GM08714 (cell line): ENCODE results near the gene KIF6.

Experiments used
- H3K4me3 ChIP-seq: fragments of 200-500 bp; sonication (Bioruptor generic); 2 replicates; pipeline ENCODE4 v1.5.1; 2014; ENCODE audit warnings: mild to moderate bottlenecking, low read length, inconsistent platforms
- ZNF274 ChIP-seq: IDR thresholded peaks from 2 replicates; pipeline ENCODE4 v1.6.1; 2012; ENCODE audit warnings: mild to moderate bottlenecking, low read depth, low read length

The KIF6 gene

DNA sequence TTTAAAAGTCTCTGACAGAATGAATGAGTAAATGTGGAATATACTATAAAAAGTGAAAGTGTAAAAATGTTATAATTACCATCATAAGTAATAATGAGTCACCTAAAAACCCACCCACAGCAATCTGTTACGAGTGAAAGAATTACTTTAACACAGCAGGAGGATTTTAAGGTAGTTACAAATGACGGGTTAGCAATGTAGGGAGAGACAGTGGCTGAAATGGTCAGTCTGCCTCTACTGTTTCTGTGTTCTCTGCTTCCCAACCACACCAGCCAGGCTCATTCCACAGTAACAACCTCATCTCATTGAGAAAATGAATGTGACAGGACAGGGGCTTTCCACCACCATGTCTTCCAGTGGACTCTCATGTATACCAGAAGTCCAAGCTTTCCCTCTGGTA lies 278.3 kb downstream of the KIF6 start:
- TF ChIP-seq ZNF274 = no peak
- H3K4me3 ChIP-seq = no peak overlapping the region

DNA sequence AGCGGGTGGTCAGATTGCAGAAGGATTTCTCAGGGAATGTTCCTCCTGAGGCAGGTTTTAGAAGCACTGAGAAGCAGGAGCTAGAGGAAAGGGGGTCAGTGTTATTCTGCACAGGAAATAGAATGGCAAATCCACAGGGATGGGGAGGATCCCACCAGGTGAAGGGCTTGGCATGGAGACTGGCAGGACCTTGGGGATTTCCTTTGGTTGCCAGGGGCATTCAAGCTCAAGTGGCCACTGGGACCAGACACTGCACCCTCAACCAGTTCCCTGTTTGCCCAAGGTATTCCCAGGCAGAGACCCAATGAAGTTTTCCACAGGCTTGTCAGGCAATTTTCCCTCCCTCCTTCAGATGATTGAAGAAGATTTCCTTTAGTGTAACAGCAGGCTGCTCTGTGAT lies 279.5 kb downstream of the KIF6 start:
- H3K4me3 ChIP-seq = no peak overlapping the region
- TF ChIP-seq ZNF274 = no peak

DNA sequence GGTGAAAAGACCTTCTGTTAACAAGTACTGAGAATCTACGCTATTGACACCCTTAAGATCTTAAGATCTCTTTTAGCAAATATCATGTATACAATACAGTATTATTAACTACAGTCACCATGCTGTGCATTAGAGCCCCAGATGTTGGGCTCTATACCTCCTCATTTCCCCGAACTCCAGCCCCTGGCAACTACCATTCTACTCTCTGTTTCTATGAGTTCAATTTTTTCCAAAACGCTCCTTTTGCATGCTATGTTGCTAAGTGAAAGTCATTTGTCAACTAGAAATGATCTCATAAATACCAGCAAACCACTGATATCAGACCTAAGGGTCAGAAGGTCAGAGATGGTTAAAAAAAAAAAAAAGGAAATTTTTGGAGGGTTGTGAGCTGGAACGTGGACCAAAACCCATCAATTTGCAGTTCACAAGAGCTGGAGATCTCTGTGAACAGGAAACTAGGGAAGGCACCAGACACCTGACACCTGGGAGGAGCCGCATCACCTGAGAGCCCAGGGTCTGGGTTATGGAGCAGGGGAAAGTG lies 280.7 kb downstream of the KIF6 start:
- H3K4me3 ChIP-seq = no peak overlapping the region
- no peak for TF ChIP-seq ZNF274

DNA sequence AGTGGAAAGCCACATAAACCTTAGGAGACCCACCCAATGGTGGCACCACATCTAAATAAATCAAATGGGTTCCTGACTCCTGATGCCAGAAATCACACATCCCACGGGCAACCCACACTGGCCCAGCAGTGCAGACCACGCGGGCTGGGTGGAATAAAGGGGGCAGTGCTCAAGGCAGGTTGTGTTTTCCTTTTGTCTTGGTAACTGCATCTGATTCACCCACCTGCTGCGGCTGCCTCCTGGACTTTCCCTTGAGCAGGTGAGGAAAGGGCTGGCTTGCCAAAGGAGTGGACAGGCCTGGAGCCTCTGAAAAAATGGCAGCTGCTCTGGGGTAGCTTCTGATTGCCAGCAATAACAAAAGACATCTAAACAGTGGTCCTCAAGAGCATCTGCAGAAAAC lies 283.2 kb downstream of the KIF6 start:
- H3K4me3 ChIP-seq = no peak overlapping the region
- TF ChIP-seq ZNF274 = no peak

DNA sequence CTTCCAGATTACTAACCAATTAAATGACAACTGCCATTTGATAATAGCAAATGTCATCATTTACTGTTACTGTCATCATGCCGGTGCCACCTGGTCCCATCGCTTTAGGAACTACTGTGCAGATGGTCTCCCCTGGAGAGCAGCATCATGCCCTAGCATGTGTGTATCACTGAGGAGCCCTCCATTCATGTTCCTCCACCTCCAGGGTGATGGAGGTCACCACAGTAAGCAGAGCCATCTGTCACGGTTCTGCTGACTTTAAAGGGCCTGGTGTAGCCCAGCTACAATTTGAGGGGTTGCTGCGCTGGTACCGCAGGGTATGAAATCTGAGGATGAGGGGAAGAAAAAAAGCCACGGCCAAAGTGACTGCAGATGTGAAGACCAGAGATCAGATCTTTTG lies 283.9 kb downstream of the KIF6 start:
- TF ChIP-seq ZNF274 = no peak
- H3K4me3 ChIP-seq = no peak overlapping the region

DNA sequence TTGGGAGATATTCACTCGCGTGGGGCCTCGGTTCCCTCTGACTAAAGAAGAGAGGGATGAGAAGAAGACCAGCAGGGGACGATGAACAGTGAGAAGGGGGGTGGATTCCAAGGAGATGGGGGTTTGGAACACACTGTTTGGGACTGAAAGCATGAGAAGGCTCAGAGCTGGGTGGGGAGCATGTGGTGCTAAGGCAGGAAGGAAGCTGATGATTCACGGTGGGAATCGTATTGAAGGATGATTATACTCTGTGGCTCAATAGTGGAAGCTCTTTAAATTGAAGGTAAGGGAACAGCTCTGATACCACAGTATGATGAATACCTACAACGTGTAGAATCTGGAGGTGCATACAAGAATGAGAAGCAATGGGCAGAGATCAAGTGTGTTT lies 285.2 kb downstream of the KIF6 start:
- H3K4me3 ChIP-seq = no peak overlapping the region
- TF ChIP-seq ZNF274 = no peak

DNA sequence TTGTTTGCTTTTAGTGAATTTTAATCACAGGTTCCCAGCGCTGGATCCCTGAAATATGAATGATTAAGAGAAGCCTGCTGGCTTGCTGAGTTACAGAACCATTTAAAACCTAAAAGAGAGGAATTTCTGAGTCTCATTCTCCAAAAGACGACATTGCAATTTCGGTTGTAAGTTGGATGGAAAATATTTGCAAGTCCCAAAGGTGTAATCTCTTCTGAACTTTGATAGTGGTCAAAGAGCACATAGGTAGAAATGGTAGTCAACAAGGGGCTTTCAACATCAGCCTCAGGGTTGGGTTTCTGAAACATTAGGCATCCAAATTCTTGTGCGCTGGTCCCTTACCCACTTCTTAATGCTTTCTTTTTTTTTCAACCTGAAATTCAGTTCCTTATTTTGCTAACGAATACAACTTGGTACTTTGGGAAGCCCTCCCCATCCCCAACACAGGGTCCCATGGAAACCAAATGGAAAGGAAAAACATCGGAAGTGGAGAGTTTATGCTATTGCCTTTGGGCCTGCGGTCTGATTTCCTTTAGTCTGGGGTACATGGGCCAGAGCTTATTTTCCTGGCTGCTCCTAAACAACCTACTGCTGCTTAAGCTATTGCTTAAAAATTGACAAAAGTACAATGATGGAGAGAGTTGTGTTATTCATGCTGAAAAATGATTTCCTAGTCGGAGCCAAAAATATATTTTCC lies 285.7 kb downstream of the KIF6 start:
- H3K4me3 ChIP-seq = no peak overlapping the region
- no peak for TF ChIP-seq ZNF274

DNA sequence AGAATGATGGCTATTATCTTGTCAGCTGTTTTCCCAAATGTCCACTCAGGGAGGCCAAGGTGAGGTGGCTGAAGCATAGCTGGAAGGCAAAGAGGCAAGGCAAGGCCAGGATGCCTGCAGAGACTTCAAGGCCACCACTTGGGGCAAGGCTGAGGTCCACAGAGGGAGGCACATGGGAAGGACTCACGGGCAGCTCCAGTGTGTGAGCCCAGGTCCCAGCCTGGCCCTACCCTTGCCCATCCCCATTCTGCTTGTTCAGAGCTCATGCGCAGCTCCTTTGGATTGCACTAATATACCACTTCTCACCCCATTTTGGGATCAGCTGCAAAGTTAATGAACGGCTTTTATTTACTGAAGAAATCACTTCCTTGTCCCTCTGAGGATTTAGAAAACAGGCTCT lies 291.6 kb downstream of the KIF6 start:
- TF ChIP-seq ZNF274 = no peak
- H3K4me3 ChIP-seq = no peak overlapping the region

DNA sequence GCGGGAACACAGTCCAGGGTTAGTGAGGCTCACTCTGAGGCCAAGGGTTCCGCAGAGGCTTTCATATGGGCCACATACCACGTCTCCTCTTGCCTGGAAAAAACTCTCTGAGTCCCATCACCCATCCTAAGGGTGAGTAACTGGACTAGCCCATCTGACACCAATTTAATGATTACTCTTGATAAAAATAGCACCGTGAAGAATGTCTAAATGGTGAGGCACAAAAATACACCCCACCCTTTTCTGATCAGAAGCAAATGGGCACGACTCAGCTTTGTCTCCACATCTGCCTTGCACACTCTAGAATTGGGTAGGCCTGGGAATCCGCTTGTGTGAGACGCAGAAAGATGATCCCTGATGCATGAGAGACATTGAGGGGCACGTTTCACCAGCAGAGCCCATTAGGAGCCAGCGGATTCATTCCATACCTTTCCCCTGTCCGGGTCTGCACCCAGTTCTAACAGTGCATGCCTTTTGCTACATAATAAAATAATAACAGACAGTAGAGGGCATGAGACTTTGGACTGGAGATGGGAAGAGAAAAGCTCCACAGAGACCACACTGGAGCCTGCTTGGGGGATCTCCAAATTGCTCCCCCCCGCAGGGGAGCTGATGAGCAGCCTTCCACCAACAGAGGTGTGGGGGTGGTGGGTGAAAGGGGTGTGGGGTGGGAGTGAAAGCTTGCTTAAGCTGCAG lies 292.7 kb downstream of the KIF6 start:
- H3K4me3 ChIP-seq = no peak overlapping the region
- no peak for TF ChIP-seq ZNF274

DNA sequence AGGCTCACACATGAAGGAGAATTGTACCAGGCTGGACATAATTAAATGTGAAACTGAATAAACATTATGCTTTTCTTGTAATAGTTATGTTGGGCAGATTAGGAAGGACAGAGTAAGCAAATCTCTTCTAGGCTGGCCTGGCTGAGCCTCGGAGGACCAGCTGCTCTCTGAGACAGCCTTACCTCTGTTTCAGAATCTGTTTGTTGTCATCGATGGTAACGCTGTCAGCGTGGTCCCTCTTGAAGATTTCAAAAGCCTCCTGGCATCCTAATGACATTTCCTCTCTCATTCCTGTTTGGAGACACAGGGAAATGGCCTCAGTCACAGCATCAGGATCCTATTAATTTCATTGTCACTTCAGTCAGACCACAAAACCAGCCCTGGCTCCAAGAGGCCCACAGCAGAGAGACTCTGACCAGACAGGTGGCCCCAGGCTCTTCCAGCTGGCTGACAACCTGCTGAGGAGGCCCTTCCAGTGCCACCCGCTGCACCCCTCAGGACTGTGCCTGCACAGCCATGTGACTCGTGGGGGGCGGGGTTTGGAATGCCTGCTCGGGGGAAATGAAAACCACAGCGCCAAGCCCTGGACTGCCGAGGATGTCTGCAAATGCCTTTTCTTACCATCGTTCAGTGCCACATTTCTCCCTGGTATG lies 294.2 kb downstream of the KIF6 start:
- no peak for TF ChIP-seq ZNF274
- H3K4me3 ChIP-seq = no peak overlapping the region

DNA sequence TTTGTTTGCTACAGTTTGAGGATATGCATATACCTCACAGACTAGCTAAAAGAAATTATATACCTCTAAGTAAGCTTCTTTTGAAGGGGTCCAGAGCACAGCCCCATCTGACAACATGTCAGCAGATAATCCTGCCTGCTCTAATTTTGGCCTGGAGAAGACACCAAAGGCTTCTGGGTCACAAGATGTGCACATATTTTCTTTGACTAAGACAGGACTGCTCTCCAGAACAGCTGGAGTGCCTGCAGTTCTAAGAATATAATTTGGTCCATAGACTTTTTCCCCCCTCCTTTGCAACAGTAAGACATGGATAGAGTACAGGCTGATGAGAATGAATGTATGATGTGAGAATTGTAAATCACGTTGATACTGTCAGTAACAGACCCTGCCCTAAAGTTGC lies 294.8 kb downstream of the KIF6 start:
- no peak overlapping the region for H3K4me3 ChIP-seq
- TF ChIP-seq ZNF274 = no peak

DNA sequence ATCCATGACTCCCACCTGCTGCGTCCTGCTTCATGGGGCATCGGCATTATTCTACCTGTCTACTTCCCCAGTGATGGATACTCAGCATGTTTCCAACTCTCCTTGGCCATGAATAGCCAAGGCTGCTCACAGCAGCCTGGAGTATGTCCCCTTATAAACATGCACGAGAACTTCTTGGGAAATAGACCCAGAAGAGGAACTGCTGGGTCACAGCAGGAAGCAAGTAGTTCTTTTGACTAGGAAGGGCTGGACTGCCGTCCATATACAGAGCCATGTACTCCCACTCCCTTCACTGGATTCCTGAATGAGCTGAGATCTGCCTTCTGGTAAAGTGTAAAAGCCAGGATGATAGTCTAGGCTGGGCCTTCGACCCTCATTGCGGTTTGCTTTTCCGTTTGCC lies 296.4 kb downstream of the KIF6 start:
- TF ChIP-seq ZNF274 = no peak
- no peak overlapping the region for H3K4me3 ChIP-seq

DNA sequence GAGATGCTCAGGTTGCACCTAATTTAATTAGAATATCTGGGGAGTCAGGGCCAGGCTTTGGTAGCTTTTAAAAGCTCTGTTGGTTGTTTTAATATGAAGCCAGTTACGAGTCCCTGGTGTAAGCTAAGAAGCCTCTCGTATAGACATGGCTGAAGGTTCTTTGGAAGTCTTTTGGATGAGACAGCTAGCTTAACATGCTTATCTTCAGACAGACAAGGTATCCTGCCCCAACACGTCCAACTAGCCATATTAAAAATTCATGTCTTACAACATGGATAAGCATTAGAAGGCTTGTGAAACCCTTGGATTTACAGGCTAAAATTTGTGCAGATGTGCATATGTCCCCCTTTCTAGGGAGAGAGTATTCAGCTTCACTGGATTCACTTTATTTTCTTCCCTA lies 297.1 kb downstream of the KIF6 start:
- H3K4me3 ChIP-seq = no peak overlapping the region
- TF ChIP-seq ZNF274 = no peak

DNA sequence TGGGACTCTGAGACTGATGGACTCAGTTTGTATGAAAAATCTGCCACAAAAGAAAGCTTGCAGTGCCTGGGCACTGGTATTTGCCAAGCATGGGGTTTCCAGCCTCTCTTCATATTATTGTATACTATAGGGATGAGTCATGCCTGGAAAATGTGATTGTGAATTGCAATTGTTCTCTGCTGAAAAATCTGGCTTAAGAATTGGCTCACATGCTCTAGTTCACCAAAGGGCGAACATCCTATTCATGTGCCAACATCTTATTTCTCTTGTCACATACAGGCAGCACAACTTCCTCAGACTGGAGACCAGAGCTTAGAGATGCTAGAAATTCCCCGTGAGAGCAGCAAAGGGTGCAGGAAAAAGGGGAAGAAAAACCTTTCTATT lies 299.1 kb downstream of the KIF6 start:
- no peak overlapping the region for H3K4me3 ChIP-seq
- no peak for TF ChIP-seq ZNF274
